Measurements from ENCODE around the gene TMCO1. TPM values are rescaled to one million over a fixed set of nuclear protein-coding genes. Genes with fewer than 3 reads are reported as not detected.
"Not testable (repeated sequence)": the region's sequence is repeated elsewhere in the genome, so short reads cannot be mapped to it uniquely, and the experiment has no call there.

The TMCO1 gene
- polyA plus RNA-seq, 1 experiment = 200 TPM

- Histone ChIP-seq H3K9me3 (ENCODE audit: control insufficient read depth, insufficient read depth, low read length) (no peaks in the 10 kb centered on the region), H3K4me3 (ENCODE audit: low read depth, low read length) (no peak overlapping the region), H3K27ac (ENCODE audit: low read depth, low read length) (no peak overlapping the region), H3K27me3 (ENCODE audit: control insufficient read depth, insufficient read depth, low read length) (no peaks in the 10 kb centered on the region)
- ChIA-PET POLR2A (no interaction called here), CTCF (interaction anchor here (2.4 kb wide), 1 partner anchor 155 kb away, joined by 13 read pairs; no protein-coding TSS in a partner anchor)
- TF ChIP-seq CTCF (IDR thresholded peaks at IDR 0.05; ENCODE audit: low read depth, low read length) = no peak
- DNase-seq (ENCODE audit: low read depth, low spot score) = no peak
Measured at GRCh38 chr1:165759095-165759494, 9.6 kb downstream of the TMCO1 start.

- Histone ChIP-seq H3K27ac (ENCODE audit: low read depth, low read length) (no peak overlapping the region), H3K9me3 (ENCODE audit: control insufficient read depth, insufficient read depth, low read length) (no peaks in the 10 kb centered on the region), H3K27me3 (ENCODE audit: control insufficient read depth, insufficient read depth, low read length) (no peaks in the 10 kb centered on the region), H3K4me3 (ENCODE audit: low read depth, low read length) (no peak overlapping the region)
- POLR2A ChIA-PET = no interaction called here
- TF ChIP-seq CTCF (IDR thresholded peaks at IDR 0.05; ENCODE audit: low read depth, low read length) = no peak
- CTCF ChIA-PET = interaction anchor here (0.9 to 1.6 kb wide), 3 partner anchors 153 to 171 kb away, joined by 3 to 9 read pairs (median 3); no protein-coding TSS in a partner anchor
- DNase-seq (ENCODE audit: low read depth, low spot score) = no peak
Measured at GRCh38 chr1:165755393-165756010, 13.2 kb downstream of the TMCO1 start.

GRCh38 chr1:165753934-165754333 lies 14.7 kb downstream of the TMCO1 start:
- ChIA-PET CTCF (interaction anchor here (0.6 to 1.3 kb wide), 3 partner anchors 87 to 171 kb away, joined by 3 to 7 read pairs (median 5); no protein-coding TSS in a partner anchor), POLR2A (no interaction called here)
- Histone ChIP-seq H3K9me3 (ENCODE audit: control insufficient read depth, insufficient read depth, low read length) (no peaks in the 10 kb centered on the region), H3K27me3 (ENCODE audit: control insufficient read depth, insufficient read depth, low read length) (no peaks in the 10 kb centered on the region), H3K27ac (ENCODE audit: low read depth, low read length) (no peak overlapping the region), H3K4me3 (ENCODE audit: low read depth, low read length) (no peak overlapping the region)
- TF ChIP-seq CTCF (IDR thresholded peaks at IDR 0.05; ENCODE audit: low read depth, low read length) = no peak
- DNase-seq (ENCODE audit: low read depth, low spot score) = no peak

- no peak for TF ChIP-seq CTCF (IDR thresholded peaks at IDR 0.05; ENCODE audit: low read depth, low read length)
- ChIA-PET POLR2A (no interaction called here), CTCF (no interaction called here)
- no peaks in the 10 kb centered on the region for H3K27me3 ChIP-seq (ENCODE audit: control insufficient read depth, insufficient read depth, low read length)
- no peaks in the 10 kb centered on the region for H3K9me3 ChIP-seq (ENCODE audit: control insufficient read depth, insufficient read depth, low read length)
- H3K4me3 ChIP-seq (ENCODE audit: low read depth, low read length) = no peak overlapping the region
- H3K27ac ChIP-seq (ENCODE audit: low read depth, low read length) = no peak overlapping the region
- DNase-seq (ENCODE audit: low read depth, low spot score) = no peak
Measured at GRCh38 chr1:165748550-165748949, 20.1 kb downstream of the TMCO1 start.

GRCh38 chr1:165747632-165748447 lies 20.8 kb downstream of the TMCO1 start:
- POLR2A ChIA-PET = interaction anchor here (0.6 kb wide), 1 partner anchor 39 kb away, joined by 3 read pairs; no protein-coding TSS in a partner anchor
- Histone ChIP-seq H3K27ac (ENCODE audit: low read depth, low read length) (no peak overlapping the region), H3K9me3 (ENCODE audit: control insufficient read depth, insufficient read depth, low read length) (no peaks in the 10 kb centered on the region), H3K4me3 (ENCODE audit: low read depth, low read length) (no peak overlapping the region), H3K27me3 (ENCODE audit: control insufficient read depth, insufficient read depth, low read length) (no peaks in the 10 kb centered on the region)
- no peak for DNase-seq (ENCODE audit: low read depth, low spot score)
- CTCF ChIA-PET = interaction anchor here (1.2 kb wide), 1 partner anchor 26 kb away, joined by 3 read pairs; no protein-coding TSS in a partner anchor
- TF ChIP-seq CTCF (IDR thresholded peaks at IDR 0.05; ENCODE audit: low read depth, low read length) = no peak

- H3K4me3 ChIP-seq (ENCODE audit: low read depth, low read length); H3K9me3 ChIP-seq (ENCODE audit: control insufficient read depth, insufficient read depth, low read length); H3K27ac ChIP-seq (ENCODE audit: low read depth, low read length); H3K27me3 ChIP-seq (ENCODE audit: control insufficient read depth, insufficient read depth, low read length); DNase-seq (ENCODE audit: low read depth, low spot score): not testable (repeated sequence)
- ChIA-PET POLR2A (interaction anchor here (0.7 kb wide), 1 partner anchor 609 kb away, joined by 3 read pairs; no protein-coding TSS in a partner anchor), CTCF (interaction anchor here (0.6 to 5.0 kb wide), 4 partner anchors 11 to 169 kb away, joined by 3 to 22 read pairs (median 7); no protein-coding TSS in a partner anchor)
Measured at GRCh38 chr1:165744913-165745312, 23.8 kb downstream of the TMCO1 start.

Data from AG04450 (cell line).